Measurements from ENCODE around the gene OR51E1. TPM values are rescaled to one million over a fixed set of nuclear protein-coding genes. Genes with fewer than 3 reads are reported as not detected.

Gene OR51E1
- total and polyA plus RNA-seq, 2 donors (not counting 3 experiments of a cell fraction or from before 2014, with no cell fraction given): not detected

- Histone ChIP-seq H3K27ac (ENCODE audit: insufficient read depth, low read depth, low read length) (no peak within 1 kb of the TSS), H3K9ac (replicated peaks; ENCODE audit: extremely low read depth, insufficient read depth, low read length) (no peak within 1 kb of the TSS), H3K4me3 (replicated peaks in 1 of 3; ENCODE audit: insufficient read depth in 1 of 3, low read depth in 1 of 3, low read length in 3 of 3) (no peak within 1 kb of the TSS), H4K20me1 (replicated peaks; ENCODE audit: control insufficient read depth, extremely low read depth, insufficient read depth, low read length) (no peaks in the 10 kb centered on the region), H3K4me2 (ENCODE audit: insufficient read depth, low read length) (no peak within 1 kb of the TSS), H3K79me2 (ENCODE audit: control insufficient read depth, insufficient read depth, low read length) (no peaks in the 10 kb centered on the region), H3K27me3 (ENCODE audit: control insufficient read depth in 2 of 2, insufficient read depth in 2 of 2, low read length in 2 of 2) (no peaks in the 10 kb centered on the region), H3K36me3 (ENCODE audit: control insufficient read depth in 2 of 2, extremely low read depth in 1 of 2, insufficient read depth in 2 of 2, low read length in 2 of 2) (no peaks in the 10 kb centered on the region), H3K9me1 (replicated peaks; ENCODE audit: control insufficient read depth, extremely low read depth, insufficient read depth, low read length) (no peaks in the 10 kb centered on the region), H2AFZ (ENCODE audit: low read depth, low read length) (no peak within 1 kb of the TSS), H3K9me3 (replicated peaks; ENCODE audit: control insufficient read depth, insufficient read depth, low read length) (no peaks in the 10 kb centered on the region), H3K4me1 (ENCODE audit: control insufficient read depth, extremely low read depth, insufficient read depth, low read length) (no peaks in the 10 kb centered on the region)
- POLR2A ChIA-PET: no interaction called here
- CTCF ChIA-PET: no interaction called here
- FAIRE-seq: no peak
- no TSS peak for BruUV-seq (replicated peaks)
- no peak for DNase-seq (ENCODE audit: low read depth, low spot score)
- TF ChIP-seq POLR2AphosphoS5 (IDR thresholded peaks at IDR 0.05; ENCODE audit: insufficient read depth, low read depth, low read length) (no peak), POLR2A (IDR thresholded peaks at IDR 0.05; ENCODE audit: low read depth, low read length) (no peak), GATA2 (IDR thresholded peaks at IDR 0.05; ENCODE audit: insufficient read depth, insufficient read length, low read depth, low read length) (no peak), EZH2 (IDR thresholded peaks at IDR 0.05; ENCODE audit: borderline replicate concordance, low read depth, low read length, severe bottlenecking) (no peak), JUN (IDR thresholded peaks at IDR 0.05; ENCODE audit: borderline replicate concordance, insufficient read depth, insufficient read length, low read depth) (no peak), MAX (IDR thresholded peaks at IDR 0.05; ENCODE audit: insufficient read depth, insufficient read length) (no peak), CTCF (IDR thresholded peaks at IDR 0.05; ENCODE audit: extremely low read depth in 1 of 2, insufficient read depth in 1 of 2, low read depth in 1 of 2, low read length in 2 of 2) (no peak), MYC (IDR thresholded peaks at IDR 0.05; ENCODE audit: low read depth, low read length) (no peak), FOS (IDR thresholded peaks at IDR 0.05; ENCODE audit: borderline replicate concordance, insufficient read depth, low read length) (no peak)
- intact Hi-C loops (cut with micrococcal nuclease) (no loop called here), dilution Hi-C loops (cut with MboI; ENCODE audit: extremely low pct_ligation_motif_present, low sequenced_read_pairs) (no loop called here)
Measured at GRCh38 chr11:4704054-4704789, 60.4 kb downstream of the OR51E1 start, which contains the start of gene MMP26. Gene MMP26 (plus strand): TSS chr11:4704784.

All from endothelial cell of umbilical vein (primary cell).